Smooth muscle cell (in vitro differentiated cells): ENCODE data around the gene KRTAP9-7. TPM values are rescaled to one million over a fixed set of nuclear protein-coding genes. Genes with fewer than 3 reads are reported as not detected.
"Not testable (repeated sequence)": the region's sequence is repeated elsewhere in the genome, so short reads cannot be mapped to it uniquely, and the experiment has no call there.

Experiments used
- DNase-seq: peaks from one replicate; lab custom pipeline; 2025; ENCODE audit not compliant: unreplicated experiment; lab: John Stamatoyannopoulos, UW
- H2AFZ ChIP-seq: fragments of 200-600 bp; sonication (generic); 2 replicates; pipeline ENCODE4 v1.6.0; 2016; ENCODE audit warnings: antibody characterized with exemption, low read depth, mild to moderate bottlenecking
- H3F3A ChIP-seq: fragments of 200-600 bp; sonication (generic); 2 replicates; pipeline ENCODE4 v1.6.0; 2017; ENCODE audit warnings: antibody characterized with exemption, low read depth
- H3K27ac ChIP-seq: fragments of 200-600 bp; sonication (generic); 2 replicates; pipeline ENCODE4 v1.5.1; 2016; ENCODE audit warnings: low read depth, mild to moderate bottlenecking
- H3K27me3 ChIP-seq: fragments of 200-600 bp; sonication (generic); 2 replicates; pipeline ENCODE4 v1.6.1; 2016; ENCODE audit warnings: low read depth, mild to moderate bottlenecking
- H3K36me3 ChIP-seq: fragments of 200-600 bp; sonication (generic); 2 replicates; pipeline ENCODE4 v1.5.1; 2016; ENCODE audit warnings: low read depth
- H3K4me1 ChIP-seq: fragments of 200-600 bp; sonication (generic); 2 replicates; pipeline ENCODE4 v1.5.1; 2016; ENCODE audit warnings: low read depth
- H3K4me2 ChIP-seq: fragments of 200-600 bp; sonication (generic); 2 replicates; pipeline ENCODE4 v1.6.0; 2016; ENCODE audit warnings: mild to moderate bottlenecking
- H3K4me3 ChIP-seq: fragments of 200-600 bp; sonication (generic); 2 replicates; pipeline ENCODE4 v1.5.1; 2016; ENCODE audit warnings: mild to moderate bottlenecking
- H3K79me2 ChIP-seq: fragments of 200-600 bp; sonication (generic); 2 replicates; pipeline ENCODE4 v1.6.0; 2016; ENCODE audit warnings: low read depth, mild to moderate bottlenecking
- H3K9ac ChIP-seq: fragments of 200-600 bp; sonication (generic); 2 replicates; pipeline ENCODE4 v1.6.0; 2016; ENCODE audit warnings: low read depth
- H3K9me3 ChIP-seq: fragments of 200-600 bp; sonication (generic); replicated peaks from 2 replicates; pipeline ENCODE4 v1.5.1; 2016; ENCODE audit warnings: low read depth
- H4K20me1 ChIP-seq: fragments of 200-600 bp; sonication (generic); 2 replicates; pipeline ENCODE4 v1.6.0; 2016; ENCODE audit warnings: low read depth
- WGBS: methylation state at CpG from one replicate; pipeline ENCODE4 v1.1.7; 2016; ENCODE audit warnings: low lambda C conversion rate; 5-methylcytosine and 5-hydroxymethylcytosine counted together
- polyA plus RNA-seq: library from polyadenylated mRNA; unstranded; fragments of >200 nt; fragmentation: Nextera tagmentation; extraction: Ambion mirVana; gene quantifications from 2 replicates; pipeline ENCODE4 v1.2.1, GENCODE V29; 2016
- total RNA-seq: library from RNA; depleted of rRNA; stranded (reverse); fragments of >200 nt; gene quantifications from 2 replicates; pipeline ENCODE4 v1.2.3, GENCODE V29; 2014
- TF ChIP-seq, protein P1 (sequence below): fragments of 200-600 bp; sonication (generic); IDR thresholded peaks from 2 replicates; pipeline ENCODE4 v1.5.1; 2017; ENCODE audit warnings: borderline replicate concordance, mild to moderate bottlenecking, antibody characterized with exemption; ENCODE audit not compliant: insufficient read depth, poor library complexity, severe bottlenecking

Gene KRTAP9-7, protein sequence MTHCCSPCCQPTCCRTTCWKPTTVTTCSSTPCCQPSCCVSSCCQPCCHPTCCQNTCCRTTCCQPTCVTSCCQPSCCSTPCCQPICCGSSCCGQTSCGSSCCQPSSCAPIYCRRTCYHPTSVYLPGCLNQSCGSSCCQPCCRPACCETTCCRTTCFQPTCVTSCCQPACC
- total RNA-seq = not detected in 2 replicates
- polyA plus RNA-seq = not detected in 2 replicates

- not testable (repeated sequence) for H3K27me3 ChIP-seq, H3K79me2 ChIP-seq, H4K20me1 ChIP-seq, H3K9ac ChIP-seq, H3K4me3 ChIP-seq, H3F3A ChIP-seq, H3K4me1 ChIP-seq, H3K36me3 ChIP-seq, H3K27ac ChIP-seq, H2AFZ ChIP-seq, H3K4me2 ChIP-seq, DNase-seq, H3K9me3 ChIP-seq
- WGBS = 80% methylated on average over 3 of the region's 3 CpGs
Measured at GRCh38 chr17:41275648-41276190, at the start of gene KRTAP9-7. KRTAP9-7 (plus strand) TSS chr17:41275698; CDS start chr17:41275698, 0 bp downstream.

GRCh38 chr17:41226051-41226450 lies 49.4 kb upstream of the KRTAP9-7 start:
- H3K27me3 ChIP-seq = peaks cover 19% of the 10 kb centered on the region
- no peaks in the 10 kb centered on the region for H3K4me1 ChIP-seq
- H3F3A ChIP-seq = no peaks in the 10 kb centered on the region
- DNase-seq = no peak
- H3K4me3 ChIP-seq = no peak overlapping the region
- 95% methylated on average over 6 of the region's 6 CpGs for WGBS
- H3K9ac ChIP-seq = no peak overlapping the region
- H3K27ac ChIP-seq = no peak overlapping the region
- H3K4me2 ChIP-seq = no peak overlapping the region
- TF ChIP-seq, protein P1, sequence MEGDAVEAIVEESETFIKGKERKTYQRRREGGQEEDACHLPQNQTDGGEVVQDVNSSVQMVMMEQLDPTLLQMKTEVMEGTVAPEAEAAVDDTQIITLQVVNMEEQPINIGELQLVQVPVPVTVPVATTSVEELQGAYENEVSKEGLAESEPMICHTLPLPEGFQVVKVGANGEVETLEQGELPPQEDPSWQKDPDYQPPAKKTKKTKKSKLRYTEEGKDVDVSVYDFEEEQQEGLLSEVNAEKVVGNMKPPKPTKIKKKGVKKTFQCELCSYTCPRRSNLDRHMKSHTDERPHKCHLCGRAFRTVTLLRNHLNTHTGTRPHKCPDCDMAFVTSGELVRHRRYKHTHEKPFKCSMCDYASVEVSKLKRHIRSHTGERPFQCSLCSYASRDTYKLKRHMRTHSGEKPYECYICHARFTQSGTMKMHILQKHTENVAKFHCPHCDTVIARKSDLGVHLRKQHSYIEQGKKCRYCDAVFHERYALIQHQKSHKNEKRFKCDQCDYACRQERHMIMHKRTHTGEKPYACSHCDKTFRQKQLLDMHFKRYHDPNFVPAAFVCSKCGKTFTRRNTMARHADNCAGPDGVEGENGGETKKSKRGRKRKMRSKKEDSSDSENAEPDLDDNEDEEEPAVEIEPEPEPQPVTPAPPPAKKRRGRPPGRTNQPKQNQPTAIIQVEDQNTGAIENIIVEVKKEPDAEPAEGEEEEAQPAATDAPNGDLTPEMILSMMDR = no peak
- no peak overlapping the region for H2AFZ ChIP-seq
- no peaks in the 10 kb centered on the region for H4K20me1 ChIP-seq
- H3K9me3 ChIP-seq = no peaks in the 10 kb centered on the region
- no peaks in the 10 kb centered on the region for H3K36me3 ChIP-seq
- no peaks in the 10 kb centered on the region for H3K79me2 ChIP-seq

DNA sequence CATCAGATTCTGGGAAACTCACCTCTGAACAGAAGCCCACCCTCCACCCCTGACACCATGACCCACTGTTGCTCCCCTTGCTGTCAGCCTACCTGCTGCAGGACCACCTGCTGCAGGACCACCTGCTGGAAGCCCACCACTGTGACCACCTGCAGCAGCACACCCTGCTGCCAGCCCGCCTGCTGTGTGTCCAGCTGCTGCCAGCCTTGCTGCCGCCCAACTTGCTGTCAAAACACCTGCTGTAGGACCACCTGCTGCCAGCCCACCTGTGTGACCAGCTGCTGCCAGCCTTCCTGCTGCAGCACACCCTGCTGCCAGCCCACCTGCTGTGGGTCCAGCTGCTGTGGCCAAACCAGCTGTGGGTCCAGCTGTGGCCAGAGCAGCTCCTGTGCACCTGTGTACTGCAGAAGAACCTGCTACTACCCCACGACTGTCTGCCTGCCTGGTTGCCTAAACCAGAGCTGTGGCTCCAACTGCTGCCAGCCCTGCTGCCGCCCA lies 48.9 kb upstream of the KRTAP9-7 start, which contains the start of gene KRTAP9-2:
TSS of gene KRTAP9-2 (plus strand) at position 51 of the 498 bp plus-strand sequence. CDS start at position 58, 7 bp downstream.
- not testable (repeated sequence) for H3K79me2 ChIP-seq, H3F3A ChIP-seq, H3K4me1 ChIP-seq, H3K36me3 ChIP-seq, H3K9me3 ChIP-seq, H2AFZ ChIP-seq, H4K20me1 ChIP-seq, H3K4me3 ChIP-seq, DNase-seq, H3K27ac ChIP-seq, H3K4me2 ChIP-seq, H3K9ac ChIP-seq
- H3K27me3 ChIP-seq = peaks cover 19% of the 10 kb centered on the region
- WGBS = 65% methylated on average over 3 of the region's 4 CpGs

- H3K9ac ChIP-seq = no peak overlapping the region
- H3F3A ChIP-seq = no peaks in the 10 kb centered on the region
- H4K20me1 ChIP-seq = no peaks in the 10 kb centered on the region
- H3K9me3 ChIP-seq = no peaks in the 10 kb centered on the region
- H3K27me3 ChIP-seq = peaks cover 34% of the 10 kb centered on the region
- H3K4me2 ChIP-seq = no peak overlapping the region
- no peak for DNase-seq
- TF ChIP-seq, protein P1 = no peak
- H3K4me1 ChIP-seq = no peaks in the 10 kb centered on the region
- no peak overlapping the region for H2AFZ ChIP-seq
- no peaks in the 10 kb centered on the region for H3K79me2 ChIP-seq
- no peak overlapping the region for H3K27ac ChIP-seq
- no peaks in the 10 kb centered on the region for H3K36me3 ChIP-seq
- no peak overlapping the region for H3K4me3 ChIP-seq
Measured at GRCh38 chr17:41230094-41230493, 45.4 kb upstream of the KRTAP9-7 start.
